GM18867 (cell line): ENCODE measurements around the gene MAZ.
"Not testable (repeated sequence)": the region's sequence is repeated elsewhere in the genome, so short reads cannot be mapped to it uniquely, and the experiment has no call there.

Experiments
- ATAC-seq: cut with Tn5 transposase; IDR thresholded peaks from one replicate; pipeline ENCODE4 v1.9.1; 2021; ENCODE audit warnings: mild to moderate bottlenecking, moderate library complexity; ENCODE audit not compliant: unreplicated experiment

MAZ gene

GRCh38 chr16:29806099-29806579, at the start of gene MAZ:
TSS of gene MAZ (plus strand) at chr16:29806529. CDS start at chr16:29806702, 173 bp downstream.
- ATAC-seq, result no peak

- ATAC-seq, result no peak
Measured at GRCh38 chr16:29756654-29757053, 49.7 kb upstream of the MAZ start.

- not testable (repeated sequence) for ATAC-seq
Measured at GRCh38 chr16:29757086-29757485, 49.2 kb upstream of the MAZ start.

GRCh38 chr16:29757950-29758466, 48.3 kb upstream of the MAZ start:
- no peak for ATAC-seq

GRCh38 chr16:29760567-29761279, 45.6 kb upstream of the MAZ start:
- no peak for ATAC-seq

GRCh38 chr16:29761280-29761651, 45.1 kb upstream of the MAZ start:
- ATAC-seq, result not testable (repeated sequence)

- no peak for ATAC-seq
Measured at GRCh38 chr16:29761882-29762281, 44.4 kb upstream of the MAZ start.

- no peak for ATAC-seq
Measured at GRCh38 chr16:29763326-29763725, 43.0 kb upstream of the MAZ start.

GRCh38 chr16:29765167-29766032, 40.9 kb upstream of the MAZ start:
- ATAC-seq, result no peak

GRCh38 chr16:29766571-29766970, 39.8 kb upstream of the MAZ start:
- ATAC-seq, result no peak

- ATAC-seq, result no peak
Measured at GRCh38 chr16:29767062-29767461, 39.3 kb upstream of the MAZ start.

- ATAC-seq, result no peak
Measured at GRCh38 chr16:29769507-29769906, 36.8 kb upstream of the MAZ start.

GRCh38 chr16:29770250-29770929, 35.9 kb upstream of the MAZ start:
- ATAC-seq, result no peak

- ATAC-seq, result not testable (repeated sequence)
Measured at GRCh38 chr16:29772330-29772729, 34.0 kb upstream of the MAZ start.

GRCh38 chr16:29774730-29775129, 31.6 kb upstream of the MAZ start:
- ATAC-seq, result no peak

GRCh38 chr16:29775742-29776408, 30.5 kb upstream of the MAZ start:
- no peak for ATAC-seq

- ATAC-seq, result no peak
Measured at GRCh38 chr16:29777576-29778350, 28.6 kb upstream of the MAZ start, which contains the start of gene ZG16. TSS of gene ZG16 (plus strand) at chr16:29778256. CDS start at chr16:29779267, 1,011 bp downstream.

GRCh38 chr16:29779474-29779873, 26.9 kb upstream of the MAZ start:
- no peak for ATAC-seq

GRCh38 chr16:29783094-29783953, 23.0 kb upstream of the MAZ start:
- not testable (repeated sequence) for ATAC-seq
